ENCODE measurements around the gene TFEB.

The TFEB gene

DNA sequence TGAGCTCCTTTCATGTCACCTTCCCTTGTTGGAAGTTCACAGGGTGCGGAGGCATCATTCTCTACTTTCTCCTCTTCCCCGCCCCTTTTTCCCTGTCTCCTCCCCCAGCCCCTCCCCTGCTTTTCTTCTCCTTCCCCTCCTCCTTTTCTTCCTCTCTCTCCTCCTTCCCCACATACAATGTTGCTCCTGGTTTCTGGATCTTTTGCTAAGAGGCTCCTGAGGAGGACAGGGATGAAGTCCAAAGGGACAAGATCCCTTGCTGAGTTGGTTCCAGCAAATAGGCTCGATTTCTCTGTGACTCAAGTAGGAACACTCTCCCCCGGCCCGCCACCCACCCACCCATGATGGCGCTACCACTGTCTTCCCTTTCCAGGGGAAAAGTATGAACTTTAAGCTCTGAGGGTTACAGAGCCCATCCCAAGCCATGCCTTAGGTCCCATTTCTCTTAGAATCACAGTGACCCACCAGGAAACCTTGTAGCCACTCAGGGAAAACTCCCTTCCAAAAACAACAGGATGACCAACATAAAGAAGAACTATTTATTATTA, 852 bp upstream of the TFEB start:
- H3K79me1 ChIP-seq (replicated peaks; ENCODE audit: low read length, poor library complexity, severe bottlenecking): peaks cover 2% of the 10 kb centered on the region
- no peak overlapping the region for H3K4ac ChIP-seq (ENCODE audit: low read depth in 1 of 2, low read length in 2 of 2)
- 82% methylated on average over 6 of the region's 6 CpGs for WGBS
- H3K27me3 ChIP-seq (ENCODE audit: control insufficient read depth in 1 of 2, insufficient read depth in 1 of 2, low read length in 2 of 2): peaks cover 0 to 23% of the 10 kb centered on the region in 2 experiments
- no peak overlapping the region for H3K9ac ChIP-seq (ENCODE audit: low read length)
- no peak overlapping the region for H3K18ac ChIP-seq (ENCODE audit: low read depth in 1 of 2, low read length in 2 of 2)
- no peak overlapping the region for H2BK5ac ChIP-seq (ENCODE audit: low read depth, low read length, poor library complexity, severe bottlenecking)
- no peak overlapping the region for H3K4me3 ChIP-seq (ENCODE audit: insufficient read depth in 1 of 2, low read depth in 1 of 2, low read length in 2 of 2)
- no peak for DNase-seq
- H2BK12ac ChIP-seq (ENCODE audit: low read length in 2 of 2): no peak overlapping the region
- no peak overlapping the region for H2AK5ac ChIP-seq (ENCODE audit: low read length, severe bottlenecking)
- H3K4me2 ChIP-seq (ENCODE audit: low read length, poor library complexity, severe bottlenecking): no peak overlapping the region
- H3K23ac ChIP-seq (ENCODE audit: low read length in 2 of 2): no peak overlapping the region
- no peak overlapping the region for H2BK15ac ChIP-seq (ENCODE audit: low read depth, poor library complexity, severe bottlenecking)
- no peak overlapping the region for H3K14ac ChIP-seq (ENCODE audit: low read length in 2 of 2)
- H3K4me1 ChIP-seq (ENCODE audit: control insufficient read depth, insufficient read depth, low read depth, low read length): peaks cover 26% of the 10 kb centered on the region
- no peak overlapping the region for H4K91ac ChIP-seq (ENCODE audit: low read length)
- no peak overlapping the region for H2BK120ac ChIP-seq (ENCODE audit: low read depth, low read length)
- no peak overlapping the region for H3K27ac ChIP-seq (ENCODE audit: low read length, poor library complexity, severe bottlenecking)
- H3K36me3 ChIP-seq (ENCODE audit: control insufficient read depth in 1 of 2, insufficient read depth in 2 of 2, low read depth in 1 of 2, low read length in 2 of 2): no peaks in the 10 kb centered on the region
- no peak overlapping the region for H4K8ac ChIP-seq (ENCODE audit: low read length)
- no peak overlapping the region for H2AFZ ChIP-seq (ENCODE audit: low read depth, low read length)
- no peaks in the 10 kb centered on the region for H3K9me3 ChIP-seq (ENCODE audit: control insufficient read depth, low read length)

- Histone ChIP-seq H2AFZ (ENCODE audit: low read depth, low read length) (peak overlapping the region; percentile 60), H2BK120ac (ENCODE audit: low read depth, low read length) (peak overlapping the region; percentile 86), H3K18ac (ENCODE audit: low read depth in 1 of 2, low read length in 2 of 2) (peak overlapping the region; percentile 60 to 61), H3K23ac (ENCODE audit: low read length in 2 of 2) (peak overlapping the region in 1 of 2 experiments; percentile 57), H4K8ac (ENCODE audit: low read length) (no peak overlapping the region), H3K27ac (ENCODE audit: low read length, poor library complexity, severe bottlenecking) (peak overlapping the region; percentile 95), H3K14ac (ENCODE audit: low read length in 2 of 2) (peak overlapping the region in 1 of 2 experiments; percentile 37), H3K4ac (ENCODE audit: low read depth in 1 of 2, low read length in 2 of 2) (peak overlapping the region in 1 of 2 experiments; percentile 71), H3K9ac (ENCODE audit: low read length) (peak overlapping the region; percentile 76), H2BK12ac (ENCODE audit: low read length in 2 of 2) (peak overlapping the region; percentile 10 to 62), H2BK15ac (ENCODE audit: low read depth, poor library complexity, severe bottlenecking) (peak overlapping the region; percentile 88), H3K27me3 (ENCODE audit: control insufficient read depth in 1 of 2, insufficient read depth in 1 of 2, low read length in 2 of 2) (peaks cover 0 to 11% of the 10 kb centered on the region in 2 experiments), H3K4me2 (ENCODE audit: low read length, poor library complexity, severe bottlenecking) (peak overlapping the region; percentile 82), H2BK5ac (ENCODE audit: low read depth, low read length, poor library complexity, severe bottlenecking) (peak overlapping the region; percentile 45), H3K9me3 (ENCODE audit: control insufficient read depth, low read length) (no peaks in the 10 kb centered on the region), H3K4me3 (ENCODE audit: insufficient read depth in 1 of 2, low read depth in 1 of 2, low read length in 2 of 2) (peak overlapping the region; percentile 80 to 82), H3K36me3 (ENCODE audit: control insufficient read depth in 1 of 2, insufficient read depth in 2 of 2, low read depth in 1 of 2, low read length in 2 of 2) (no peaks in the 10 kb centered on the region), H3K79me1 (replicated peaks; ENCODE audit: low read length, poor library complexity, severe bottlenecking) (peaks cover 6% of the 10 kb centered on the region), H4K91ac (ENCODE audit: low read length) (peak overlapping the region; percentile 54), H3K4me1 (ENCODE audit: control insufficient read depth, insufficient read depth, low read depth, low read length) (peaks cover 35% of the 10 kb centered on the region), H2AK5ac (ENCODE audit: low read length, severe bottlenecking) (no peak overlapping the region)
- under 1% methylated on average over 56 of the region's 76 CpGs for WGBS
- DNase-seq: peak; percentile 87
Observed at GRCh38 chr6:41734666-41735426, 562 bp downstream of the TFEB start.

- H3K9ac ChIP-seq (ENCODE audit: low read length): peak overlapping the region; percentile 76
- peaks cover 39% of the 10 kb centered on the region for H3K4me1 ChIP-seq (ENCODE audit: control insufficient read depth, insufficient read depth, low read depth, low read length)
- H4K8ac ChIP-seq (ENCODE audit: low read length): peak overlapping the region; percentile 84
- H3K9me3 ChIP-seq (ENCODE audit: control insufficient read depth, low read length): no peaks in the 10 kb centered on the region
- H3K4me2 ChIP-seq (ENCODE audit: low read length, poor library complexity, severe bottlenecking): peak overlapping the region; percentile 82
- peak overlapping the region; percentile 34 for H4K91ac ChIP-seq (ENCODE audit: low read length)
- H2AK5ac ChIP-seq (ENCODE audit: low read length, severe bottlenecking): peak overlapping the region; percentile 12
- H2BK15ac ChIP-seq (ENCODE audit: low read depth, poor library complexity, severe bottlenecking): peak overlapping the region; percentile 80
- H3K4ac ChIP-seq (ENCODE audit: low read depth in 1 of 2, low read length in 2 of 2): peak overlapping the region in 1 of 2 experiments; percentile 68
- H3K23ac ChIP-seq (ENCODE audit: low read length in 2 of 2): peak overlapping the region in 1 of 2 experiments; percentile 14
- peak; percentile 87 for DNase-seq
- peak overlapping the region; percentile 30 for H2AFZ ChIP-seq (ENCODE audit: low read depth, low read length)
- H2BK120ac ChIP-seq (ENCODE audit: low read depth, low read length): peak overlapping the region; percentile 86
- peak overlapping the region; percentile 80 to 82 for H3K4me3 ChIP-seq (ENCODE audit: insufficient read depth in 1 of 2, low read depth in 1 of 2, low read length in 2 of 2)
- H3K36me3 ChIP-seq (ENCODE audit: control insufficient read depth in 1 of 2, insufficient read depth in 2 of 2, low read depth in 1 of 2, low read length in 2 of 2): peaks cover 0 to 4% of the 10 kb centered on the region in 2 experiments
- H3K79me1 ChIP-seq (replicated peaks; ENCODE audit: low read length, poor library complexity, severe bottlenecking): peaks cover 12% of the 10 kb centered on the region
- peak overlapping the region; percentile 81 to 82 for H3K18ac ChIP-seq (ENCODE audit: low read depth in 1 of 2, low read length in 2 of 2)
- WGBS: 2% methylated on average over 51 of the region's 73 CpGs
- peak overlapping the region; percentile 47 for H2BK5ac ChIP-seq (ENCODE audit: low read depth, low read length, poor library complexity, severe bottlenecking)
- peak overlapping the region; percentile 95 for H3K27ac ChIP-seq (ENCODE audit: low read length, poor library complexity, severe bottlenecking)
- H2BK12ac ChIP-seq (ENCODE audit: low read length in 2 of 2): peak overlapping the region in 1 of 2 experiments; percentile 80
- peak overlapping the region in 1 of 2 experiments; percentile 69 for H3K14ac ChIP-seq (ENCODE audit: low read length in 2 of 2)
- H3K27me3 ChIP-seq (ENCODE audit: control insufficient read depth in 1 of 2, insufficient read depth in 1 of 2, low read length in 2 of 2): peaks cover 0 to 5% of the 10 kb centered on the region in 2 experiments
Observed at GRCh38 chr6:41733707-41734665, 1.4 kb downstream of the TFEB start.

All from mesenchymal stem cell (in vitro differentiated cells and primary cell).